Right atrium auricular region (tissue), 2 donors: ENCODE measurements around the gene UGT1A10. TPM values are rescaled to one million over a fixed set of nuclear protein-coding genes. Genes with fewer than 3 reads are reported as not detected.

Experiments
- DNase-seq: peaks from one replicate; pipeline ENCODE4 v3.0.0-alpha.2; 2019; ENCODE audit warnings: low spot score
- H3K27ac ChIP-seq, 2 donors: fragments of 200-600 bp; sonication (generic); 1 replicate in 1 of 2; 2 replicates in 1 of 2; pipeline ENCODE4 v1.5.1; 2016 to 2019
- H3K27me3 ChIP-seq, 2 donors: fragments of 200-600 bp; sonication (generic); one replicate each; pipeline versions ENCODE4 v1.5.1 to v1.6.0; 2017 to 2019
- H3K36me3 ChIP-seq: fragments of 200-600 bp; sonication (generic); one replicate; pipeline ENCODE4 v1.5.1; 2016
- H3K4me1 ChIP-seq, 2 donors: fragments of 200-600 bp; sonication (generic); one replicate each; pipeline versions ENCODE4 v1.5.1 to v1.6.0; 2017 to 2019
- H3K4me3 ChIP-seq, 2 donors: fragments of 200-600 bp; sonication (generic); 1 replicate in 1 of 2; 2 replicates in 1 of 2; pipeline ENCODE4 v1.5.1; 2017 to 2019; ENCODE audit warnings: mild to moderate bottlenecking in 1 of 2, moderate library complexity in 1 of 2
- H3K9me3 ChIP-seq, 2 donors: fragments of 200-600 bp; sonication (generic); one replicate each; pipeline ENCODE4 v1.5.1; 2019
- total RNA-seq, 2 donors: library from RNA; depleted of rRNA; stranded (reverse); fragments of >200 nt; gene quantifications; one replicate each; pipeline ENCODE4 v1.1.0, GENCODE V29; 2016
- TF ChIP-seq, protein P1 (sequence below), 2 donors: fragments of 200-600 bp; sonication (generic); IDR thresholded peaks; one replicate each; pipeline ENCODE4 v1.5.1; 2019; ENCODE audit warnings: antibody characterized with exemption in 2 of 2

Gene UGT1A10
- total RNA-seq, 2 donors from 2014 or later = not detected

DNA sequence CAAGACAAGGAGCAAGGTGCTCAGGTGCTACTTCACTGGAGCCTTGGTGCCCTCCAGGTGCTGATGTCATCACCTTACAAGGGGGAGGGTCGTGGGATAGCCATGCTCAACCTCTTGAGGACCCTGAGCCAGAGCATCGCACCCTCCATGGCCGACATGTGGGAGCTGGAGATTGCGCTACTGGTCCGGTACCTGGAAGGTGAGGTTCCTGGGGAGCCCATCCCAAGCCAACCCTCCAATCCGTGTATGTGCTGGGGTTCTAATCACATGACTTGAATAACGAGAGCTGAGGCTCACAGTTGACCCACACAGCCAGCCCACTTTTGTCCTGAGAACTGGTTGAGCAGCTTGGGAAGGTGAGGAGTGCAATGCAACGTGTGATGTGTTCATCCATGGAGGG is 167.7 kb downstream of the UGT1A10 start:
- DNase-seq = peak; percentile 55
- Histone ChIP-seq H3K4me1 (no peaks in the 10 kb centered on the region), H3K27me3 (no peaks in the 10 kb centered on the region)

DNA sequence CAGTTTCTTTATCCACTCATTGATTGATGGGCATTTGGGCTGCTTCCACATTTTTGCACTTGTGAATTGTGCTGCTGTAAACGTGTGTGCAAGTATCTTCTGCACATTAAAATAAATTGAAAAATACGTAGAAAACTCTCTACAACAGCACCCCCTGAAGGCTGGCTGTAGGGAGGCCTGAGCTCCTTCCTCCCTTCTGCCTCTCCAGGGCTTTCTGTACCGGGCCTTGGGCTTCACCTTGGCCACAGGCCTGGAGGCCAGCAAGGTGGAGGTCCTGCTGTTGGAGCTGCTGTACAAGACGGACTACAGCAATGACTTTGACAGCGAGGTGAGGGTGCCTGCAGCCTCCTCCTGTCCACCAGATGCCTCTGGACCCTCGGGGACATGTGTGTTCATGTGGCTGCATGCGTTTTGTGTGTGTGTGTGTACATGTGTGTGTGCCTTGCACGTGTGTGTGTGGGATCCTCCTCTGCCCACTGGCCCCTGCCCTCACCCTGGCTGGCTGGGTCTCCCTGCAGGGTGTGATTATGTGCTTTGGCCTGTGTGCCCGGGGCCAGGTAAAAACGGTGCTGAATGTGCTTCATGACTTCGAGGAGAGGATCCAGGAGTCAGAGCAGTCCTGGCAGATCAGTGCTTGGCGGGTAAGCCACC is 171.1 kb downstream of the UGT1A10 start:
- H3K27me3 ChIP-seq = no peaks in the 10 kb centered on the region
- peak; percentile 42 for DNase-seq
- H3K36me3 ChIP-seq = no peaks in the 10 kb centered on the region
- TF ChIP-seq, protein P1, sequence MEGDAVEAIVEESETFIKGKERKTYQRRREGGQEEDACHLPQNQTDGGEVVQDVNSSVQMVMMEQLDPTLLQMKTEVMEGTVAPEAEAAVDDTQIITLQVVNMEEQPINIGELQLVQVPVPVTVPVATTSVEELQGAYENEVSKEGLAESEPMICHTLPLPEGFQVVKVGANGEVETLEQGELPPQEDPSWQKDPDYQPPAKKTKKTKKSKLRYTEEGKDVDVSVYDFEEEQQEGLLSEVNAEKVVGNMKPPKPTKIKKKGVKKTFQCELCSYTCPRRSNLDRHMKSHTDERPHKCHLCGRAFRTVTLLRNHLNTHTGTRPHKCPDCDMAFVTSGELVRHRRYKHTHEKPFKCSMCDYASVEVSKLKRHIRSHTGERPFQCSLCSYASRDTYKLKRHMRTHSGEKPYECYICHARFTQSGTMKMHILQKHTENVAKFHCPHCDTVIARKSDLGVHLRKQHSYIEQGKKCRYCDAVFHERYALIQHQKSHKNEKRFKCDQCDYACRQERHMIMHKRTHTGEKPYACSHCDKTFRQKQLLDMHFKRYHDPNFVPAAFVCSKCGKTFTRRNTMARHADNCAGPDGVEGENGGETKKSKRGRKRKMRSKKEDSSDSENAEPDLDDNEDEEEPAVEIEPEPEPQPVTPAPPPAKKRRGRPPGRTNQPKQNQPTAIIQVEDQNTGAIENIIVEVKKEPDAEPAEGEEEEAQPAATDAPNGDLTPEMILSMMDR (IDR thresholded peaks at IDR 0.05) = no peak
- H3K27ac ChIP-seq = no peak overlapping the region
- no peaks in the 10 kb centered on the region for H3K9me3 ChIP-seq
- no peaks in the 10 kb centered on the region for H3K4me1 ChIP-seq
- H3K4me3 ChIP-seq = no peak overlapping the region

More for the DNA sequence above, 167.7 kb downstream of the UGT1A10 start:
- Histone ChIP-seq H3K27ac (no peak overlapping the region), H3K9me3 (no peaks in the 10 kb centered on the region), H3K4me3 (no peak overlapping the region), H3K36me3 (no peaks in the 10 kb centered on the region)
- TF ChIP-seq, protein P1 (IDR thresholded peaks at IDR 0.05) = no peak

DNA sequence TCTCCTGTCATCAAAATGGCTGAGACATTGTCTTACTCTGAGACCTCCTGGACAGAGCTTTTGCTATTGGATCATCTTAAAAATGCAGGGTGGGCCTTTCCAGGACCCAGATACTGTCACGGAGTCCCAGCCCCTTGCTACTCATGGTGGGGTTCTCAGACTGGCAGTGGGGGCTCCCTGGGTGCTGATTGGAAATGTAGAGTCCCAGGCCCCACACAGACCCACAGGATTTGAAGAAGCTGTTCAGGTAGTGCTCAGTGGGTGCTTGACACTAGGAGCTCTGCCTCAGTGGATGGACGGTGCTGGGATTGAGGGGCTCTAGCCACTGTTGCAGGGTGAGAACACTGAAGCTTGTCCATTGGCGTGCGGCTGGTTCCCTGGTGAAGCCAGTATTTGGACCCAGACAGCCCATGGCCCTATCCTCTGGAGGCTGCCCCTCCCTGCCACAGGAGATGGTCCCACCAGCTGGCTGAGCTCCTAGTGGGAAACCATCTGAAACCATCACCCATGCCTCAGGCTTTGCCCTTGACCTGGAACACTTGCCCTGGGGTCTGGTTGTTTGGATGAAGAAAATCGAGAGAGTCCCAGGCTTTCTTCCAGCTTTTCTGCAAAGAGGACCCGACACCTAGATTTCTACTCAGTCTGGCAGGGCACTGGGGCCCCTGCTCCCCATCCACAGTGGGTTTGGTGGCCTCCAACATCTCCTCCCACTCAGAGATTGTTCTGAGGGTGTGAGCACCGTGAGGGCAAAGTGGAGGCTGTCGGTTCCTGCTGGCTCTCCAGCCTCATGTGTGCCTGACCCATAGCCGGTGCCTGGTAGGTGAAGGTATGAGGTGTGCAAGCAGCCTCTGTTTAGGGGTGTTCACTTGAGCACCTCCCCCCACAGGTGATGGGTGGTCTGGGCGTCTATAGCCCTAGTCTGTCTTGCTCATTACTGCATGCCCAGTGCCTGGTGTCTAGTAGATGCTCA is 172.0 kb downstream of the UGT1A10 start:
- no peak overlapping the region for H3K4me3 ChIP-seq
- TF ChIP-seq, protein P1 (IDR thresholded peaks at IDR 0.05) = no peak
- no peaks in the 10 kb centered on the region for H3K27me3 ChIP-seq
- H3K27ac ChIP-seq = no peak overlapping the region
- DNase-seq = peak; percentile 40
- no peaks in the 10 kb centered on the region for H3K36me3 ChIP-seq
- H3K9me3 ChIP-seq = no peaks in the 10 kb centered on the region
- no peaks in the 10 kb centered on the region for H3K4me1 ChIP-seq

DNA sequence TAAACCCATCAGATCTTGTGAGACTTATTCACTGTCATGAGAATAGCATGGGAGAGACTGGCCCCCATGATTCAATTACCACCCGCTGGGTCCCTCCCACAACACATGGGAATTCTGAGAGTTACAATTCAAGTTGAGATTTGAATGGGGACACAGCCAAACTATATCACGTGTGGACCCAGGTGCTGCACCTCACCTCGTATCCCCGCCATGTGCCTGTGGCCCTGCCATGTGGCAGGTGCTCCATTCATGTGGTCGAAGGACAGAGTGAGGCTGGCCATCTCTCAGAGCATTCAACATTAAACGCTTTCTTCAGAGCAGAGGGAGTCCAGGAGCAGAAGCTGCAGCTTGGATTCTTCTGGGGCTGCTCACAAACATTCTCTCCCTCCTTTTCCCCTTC is 174.1 kb downstream of the UGT1A10 start:
- TF ChIP-seq, protein P1 (IDR thresholded peaks at IDR 0.05) = no peak
- no peak for DNase-seq

DNA sequence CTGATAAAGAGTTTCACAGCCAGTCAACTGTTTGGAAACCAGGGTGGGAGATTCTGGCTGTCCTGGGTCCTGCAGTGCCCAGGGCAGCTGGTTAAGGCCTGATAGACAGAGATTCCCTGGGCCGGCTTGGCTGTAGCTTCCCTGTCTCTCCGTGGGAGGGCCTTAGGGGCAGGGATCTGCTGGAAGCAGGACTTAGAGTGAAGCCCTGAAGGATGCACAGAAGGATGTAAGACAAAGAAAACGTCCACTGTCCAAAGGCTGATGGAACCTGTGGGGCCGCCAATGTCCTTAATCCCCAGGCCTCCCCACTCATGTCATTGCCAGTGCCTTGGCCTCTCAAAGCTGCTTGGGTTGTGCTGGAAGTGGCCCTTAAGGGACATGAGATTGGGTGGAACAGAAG is 174.8 kb downstream of the UGT1A10 start:
- Histone ChIP-seq H3K4me1 (no peaks in the 10 kb centered on the region), H3K4me3 (no peak overlapping the region), H3K27ac (no peak overlapping the region), H3K27me3 (no peaks in the 10 kb centered on the region), H3K9me3 (peaks cover 0 to 2% of the 10 kb centered on the region in 2 donors), H3K36me3 (no peaks in the 10 kb centered on the region)
- TF ChIP-seq, protein P1 (IDR thresholded peaks at IDR 0.05) = no peak
- no peak for DNase-seq

More for the DNA sequence above, 174.1 kb downstream of the UGT1A10 start:
- Histone ChIP-seq H3K4me3 (no peak overlapping the region), H3K9me3 (no peaks in the 10 kb centered on the region), H3K27me3 (no peaks in the 10 kb centered on the region), H3K4me1 (no peaks in the 10 kb centered on the region), H3K27ac (no peak overlapping the region), H3K36me3 (no peaks in the 10 kb centered on the region)
